Stomach (tissue), 4 donors: ENCODE measurements around the gene PTPRT.

ENCODE experiments used
- EP300 ChIP-seq: sonication (generic); formaldehyde crosslinking; IDR thresholded peaks from one replicate; pipeline ENCODE4 v1.6.1; 2017; ENCODE audit warnings: antibody characterized with exemption
- POLR2A ChIP-seq, 4 donors: fragments of 450-650 bp; IDR thresholded peaks; one replicate each; pipeline ENCODE4 v1.6.1; 2016; ENCODE audit warnings: antibody characterized with exemption in 4 of 4, control low read depth in 2 of 4, mild to moderate bottlenecking in 1 of 4, moderate library complexity in 1 of 4
- TF ChIP-seq, protein P1 (sequence below), 7 experiments: fragments of 450-650 bp in 4 of 7; fragments of 200-600 bp in 3 of 7; sonication (generic) in 3 of 7; IDR thresholded peaks; one replicate each; pipeline ENCODE4 v1.5.1; 2016 to 2019; ENCODE audit warnings: antibody characterized with exemption in 7 of 7, control low read depth in 2 of 7, mild to moderate bottlenecking in 1 of 7

DNA sequence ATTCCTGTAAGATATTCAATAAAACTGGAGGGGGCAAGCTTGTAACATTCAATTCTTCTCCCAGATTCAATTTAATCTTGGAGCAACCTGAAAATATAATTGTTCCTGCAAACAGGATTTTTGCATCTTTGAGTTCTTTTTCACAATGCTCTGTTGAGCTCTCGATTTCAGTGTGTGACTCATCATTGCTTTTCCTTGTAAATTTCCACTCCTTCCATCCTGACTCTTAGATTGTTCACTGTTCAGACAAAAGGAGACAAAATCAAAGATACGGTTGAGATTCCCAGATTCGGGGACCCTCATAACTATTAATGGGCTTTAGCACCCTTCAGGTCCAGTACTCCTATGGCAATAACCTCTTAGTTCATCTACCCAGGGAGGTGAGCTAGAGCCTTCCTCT lies 999.6 kb downstream of the PTPRT start:
- TF ChIP-seq, protein P1, sequence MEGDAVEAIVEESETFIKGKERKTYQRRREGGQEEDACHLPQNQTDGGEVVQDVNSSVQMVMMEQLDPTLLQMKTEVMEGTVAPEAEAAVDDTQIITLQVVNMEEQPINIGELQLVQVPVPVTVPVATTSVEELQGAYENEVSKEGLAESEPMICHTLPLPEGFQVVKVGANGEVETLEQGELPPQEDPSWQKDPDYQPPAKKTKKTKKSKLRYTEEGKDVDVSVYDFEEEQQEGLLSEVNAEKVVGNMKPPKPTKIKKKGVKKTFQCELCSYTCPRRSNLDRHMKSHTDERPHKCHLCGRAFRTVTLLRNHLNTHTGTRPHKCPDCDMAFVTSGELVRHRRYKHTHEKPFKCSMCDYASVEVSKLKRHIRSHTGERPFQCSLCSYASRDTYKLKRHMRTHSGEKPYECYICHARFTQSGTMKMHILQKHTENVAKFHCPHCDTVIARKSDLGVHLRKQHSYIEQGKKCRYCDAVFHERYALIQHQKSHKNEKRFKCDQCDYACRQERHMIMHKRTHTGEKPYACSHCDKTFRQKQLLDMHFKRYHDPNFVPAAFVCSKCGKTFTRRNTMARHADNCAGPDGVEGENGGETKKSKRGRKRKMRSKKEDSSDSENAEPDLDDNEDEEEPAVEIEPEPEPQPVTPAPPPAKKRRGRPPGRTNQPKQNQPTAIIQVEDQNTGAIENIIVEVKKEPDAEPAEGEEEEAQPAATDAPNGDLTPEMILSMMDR (IDR thresholded peaks at IDR 0.05): no peak
- TF ChIP-seq POLR2A (IDR thresholded peaks at IDR 0.05) (no peak), EP300 (no peak)
